GM12864 (cell line): Measurements from ENCODE around the gene HS1BP3.

ENCODE experiments used
- DNase-seq: peaks from one replicate; pipeline ENCODE4 v3.0.0-alpha.2; 2011; ENCODE audit warnings: low read depth
- H3K4me3 ChIP-seq: 2 replicates; pipeline ENCODE4 v1.5.1; 2011; ENCODE audit warnings: mild to moderate bottlenecking, low read depth, low read length, control low read depth
- CTCF ChIP-seq: IDR thresholded peaks from 2 replicates; pipeline ENCODE4 v1.5.1; 2011; ENCODE audit warnings: low read depth, mild to moderate bottlenecking, moderate library complexity, low read length, control low read depth, inconsistent platforms; ENCODE audit errors: missing control alignments

Gene HS1BP3

DNA sequence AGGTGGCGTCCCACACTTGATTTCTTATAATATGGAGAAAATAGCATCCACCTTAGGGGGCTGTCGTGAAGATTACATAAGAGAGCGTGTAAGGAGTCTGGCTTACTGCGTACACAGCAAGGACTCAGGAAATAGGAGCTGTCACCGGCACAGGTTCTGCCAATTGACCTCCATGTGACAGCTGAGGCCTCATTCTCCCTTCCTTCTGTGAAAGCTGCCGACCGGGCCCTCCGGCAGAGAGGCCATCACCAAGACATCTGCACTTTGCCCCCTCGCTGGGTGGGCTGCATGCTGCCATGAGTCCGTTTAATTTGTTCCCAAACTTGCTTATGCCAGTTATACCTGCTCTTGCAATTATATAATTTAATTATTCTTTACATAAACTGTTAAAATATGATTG is 27.7 kb downstream of the HS1BP3 start:
- DNase-seq: no peak
- no peak overlapping the region for H3K4me3 ChIP-seq
- TF ChIP-seq CTCF: no peak

GRCh38 chr2:20622731-20623130 is 28.2 kb downstream of the HS1BP3 start:
- H3K4me3 ChIP-seq: no peak overlapping the region
- DNase-seq: no peak
- no peak for TF ChIP-seq CTCF

DNA sequence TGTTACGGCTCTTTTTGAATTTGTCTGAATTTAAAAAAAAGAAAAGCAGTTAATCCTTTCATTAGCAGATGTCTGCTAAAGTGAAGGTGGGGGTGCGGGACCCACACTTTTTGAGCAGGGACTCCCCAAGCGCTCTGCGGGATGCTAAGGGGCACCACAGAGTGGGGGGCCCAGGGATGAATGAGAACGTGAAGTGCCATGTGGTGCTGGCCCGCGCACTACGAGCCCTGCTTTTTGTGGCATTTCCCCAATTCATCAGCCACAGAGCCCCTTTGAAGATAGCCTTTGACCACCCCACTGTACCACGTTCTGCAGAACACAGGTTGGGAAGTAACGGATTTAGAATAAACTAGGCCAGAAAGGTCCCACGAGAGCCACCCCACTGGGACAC is 28.6 kb downstream of the HS1BP3 start:
- H3K4me3 ChIP-seq: no peak overlapping the region
- TF ChIP-seq CTCF: no peak
- no peak for DNase-seq

DNA sequence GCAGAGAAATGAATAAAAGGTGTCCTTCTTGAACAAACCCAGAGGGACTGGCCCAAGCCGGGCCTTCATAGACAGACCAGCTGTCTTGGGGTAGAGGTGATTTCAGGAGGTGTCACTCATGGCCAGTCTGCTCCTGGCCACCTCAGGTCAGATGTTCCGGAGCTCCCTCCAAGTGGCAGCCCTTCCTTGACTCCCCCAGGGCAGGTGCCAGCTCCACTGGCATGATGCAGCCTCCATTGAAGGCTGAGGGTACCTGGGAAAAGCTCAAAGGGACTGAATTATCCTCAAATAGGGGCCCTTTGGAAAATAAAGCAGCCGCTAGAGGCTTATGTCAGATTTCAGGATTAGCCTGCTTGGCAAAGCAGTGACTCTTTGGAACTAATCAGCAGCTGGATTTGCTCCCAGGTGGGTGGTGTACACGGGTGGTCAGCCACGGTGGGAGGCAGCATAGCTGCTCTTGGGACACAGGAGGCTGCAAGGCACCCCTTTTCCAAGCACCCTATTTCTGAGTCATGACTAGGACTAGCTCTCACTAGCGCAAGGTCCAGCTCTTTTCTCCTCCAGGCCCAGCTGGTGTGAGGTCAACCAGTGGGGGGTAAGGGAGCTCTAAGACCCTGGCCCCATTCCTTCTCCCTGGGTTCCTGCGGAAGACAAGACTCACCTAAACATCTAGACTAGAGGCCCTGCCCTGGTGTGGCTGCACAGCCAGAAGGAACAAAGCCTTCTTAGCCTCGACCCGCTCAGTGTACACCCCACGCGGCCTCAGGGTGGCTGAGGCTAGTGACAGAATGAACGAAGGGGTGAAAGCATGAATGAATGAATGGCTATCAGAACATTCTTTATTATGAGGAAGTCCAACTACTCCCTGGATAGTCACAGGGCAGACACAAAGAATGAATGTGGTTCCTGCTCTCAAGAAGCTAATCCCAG is 29.3 kb downstream of the HS1BP3 start:
- TF ChIP-seq CTCF: no peak
- H3K4me3 ChIP-seq: no peak overlapping the region
- no peak for DNase-seq

DNA sequence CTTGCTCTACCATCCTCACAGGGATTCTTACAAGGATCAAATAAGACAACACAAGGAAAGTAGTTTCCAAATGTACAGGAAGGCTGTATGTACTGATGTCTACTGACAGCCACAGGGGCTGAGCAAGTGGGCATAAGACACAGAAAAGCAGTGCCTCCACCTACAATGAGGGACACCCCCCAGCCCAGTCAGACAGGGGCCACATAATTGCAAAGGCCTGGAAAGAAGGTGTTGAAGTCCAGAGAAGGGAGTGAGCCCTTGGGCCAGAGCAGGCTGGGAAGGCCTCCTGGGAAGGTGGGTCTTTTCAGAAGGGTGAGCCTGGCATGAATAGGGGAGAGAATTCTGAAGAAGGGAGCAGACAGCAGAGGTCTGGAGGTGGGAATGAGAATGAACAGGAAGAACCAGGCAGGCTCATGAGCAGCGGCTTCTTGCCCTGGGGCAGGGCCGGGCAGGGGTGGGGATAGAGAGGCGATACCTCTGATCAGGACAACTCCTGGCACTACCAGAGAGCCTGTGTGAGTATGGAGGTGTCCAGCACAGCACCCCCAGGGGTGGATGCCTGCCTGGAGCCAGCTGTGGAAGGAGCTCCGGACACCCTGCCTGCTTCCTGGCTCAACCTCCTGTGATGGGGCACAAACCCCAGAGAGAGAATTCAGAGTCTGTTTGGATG is 30.1 kb downstream of the HS1BP3 start:
- no peak for DNase-seq
- no peak overlapping the region for H3K4me3 ChIP-seq
- no peak for TF ChIP-seq CTCF

DNA sequence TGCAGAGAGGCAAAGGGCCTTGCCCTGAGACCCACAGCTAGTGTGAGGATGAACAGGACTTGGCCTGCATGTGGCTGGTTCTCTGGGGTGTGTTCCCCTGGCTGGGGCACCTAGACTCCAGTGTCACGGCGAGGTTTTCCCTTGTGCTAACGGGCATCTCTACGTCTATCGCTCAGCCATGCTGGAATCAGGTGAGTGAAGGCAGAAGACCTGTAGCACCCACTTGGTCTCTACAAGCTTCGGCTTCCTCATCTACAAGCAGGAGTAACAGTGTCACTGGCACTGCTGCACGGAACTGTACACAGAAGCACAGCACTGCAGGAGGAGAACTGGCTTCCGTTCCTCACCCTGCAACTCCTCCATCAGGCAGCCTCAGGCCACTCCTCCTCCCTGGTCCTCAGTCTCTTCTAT is 30.6 kb downstream of the HS1BP3 start:
- DNase-seq: no peak
- TF ChIP-seq CTCF: no peak
- no peak overlapping the region for H3K4me3 ChIP-seq
